Brain microvascular endothelial cell (primary cell): ENCODE measurements around the gene GPR6.

Experiments used
- DNase-seq: peaks from one replicate; pipeline ENCODE4 v3.0.0-alpha.2; 2020
- H3K27ac ChIP-seq: fragments of 250-450 bp; sonication (Bioruptor Pico); 2 replicates; pipeline ENCODE4 v1.5.1; 2020; ENCODE audit warnings: mild to moderate bottlenecking, moderate library complexity
- H3K27me3 ChIP-seq: fragments of 250-450 bp; sonication (Bioruptor Pico); replicated peaks from 2 replicates; pipeline ENCODE4 v1.5.1; 2020; ENCODE audit warnings: mild to moderate bottlenecking
- H3K36me3 ChIP-seq: fragments of 250-450 bp; sonication (Bioruptor Pico); replicated peaks from 2 replicates; pipeline ENCODE4 v1.5.1; 2020; ENCODE audit warnings: mild to moderate bottlenecking
- H3K4me3 ChIP-seq: 2 replicates; pipeline ENCODE4 v1.5.1; 2011; ENCODE audit warnings: low read depth, mild to moderate bottlenecking, control low read depth, low read length, moderate library complexity
- CTCF ChIP-seq: IDR thresholded peaks from 2 replicates; pipeline ENCODE4 v1.5.1; 2011; ENCODE audit warnings: low read depth, mild to moderate bottlenecking, moderate library complexity, low read length, control low read depth, inconsistent platforms; ENCODE audit errors: missing control alignments
- in situ Hi-C: cut with HindIII; loops from 2 replicates; pipeline ENCODE4 v1.10.0; 2017; ENCODE audit warnings: low sequenced_read_pairs, low pct_ligation_motif_present

The GPR6 gene

DNA sequence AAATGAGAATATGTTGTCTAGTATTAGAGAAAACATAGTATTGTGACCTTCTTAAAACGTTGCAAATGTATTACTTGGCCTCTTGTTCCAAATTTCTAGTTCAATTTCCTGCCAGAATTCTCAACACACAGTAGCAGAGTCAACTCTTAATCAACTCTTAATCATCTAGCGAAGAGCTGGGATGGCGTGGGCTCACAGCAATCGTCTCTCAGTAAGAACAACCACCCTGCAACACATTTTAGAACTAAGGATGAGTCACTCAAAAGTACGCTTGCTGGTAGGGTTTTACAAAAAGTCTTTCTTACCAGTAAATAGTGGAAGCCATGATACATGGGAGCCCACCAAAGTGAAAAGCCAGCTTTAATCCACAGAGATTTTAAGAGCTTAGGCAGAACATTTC is 24.6 kb downstream of the GPR6 start:
- no peak for DNase-seq
- no peaks in the 10 kb centered on the region for H3K36me3 ChIP-seq
- no peak overlapping the region for H3K4me3 ChIP-seq
- in situ Hi-C loops: no loop called here
- TF ChIP-seq CTCF: no peak
- H3K27me3 ChIP-seq: no peaks in the 10 kb centered on the region
- H3K27ac ChIP-seq: no peak overlapping the region

DNA sequence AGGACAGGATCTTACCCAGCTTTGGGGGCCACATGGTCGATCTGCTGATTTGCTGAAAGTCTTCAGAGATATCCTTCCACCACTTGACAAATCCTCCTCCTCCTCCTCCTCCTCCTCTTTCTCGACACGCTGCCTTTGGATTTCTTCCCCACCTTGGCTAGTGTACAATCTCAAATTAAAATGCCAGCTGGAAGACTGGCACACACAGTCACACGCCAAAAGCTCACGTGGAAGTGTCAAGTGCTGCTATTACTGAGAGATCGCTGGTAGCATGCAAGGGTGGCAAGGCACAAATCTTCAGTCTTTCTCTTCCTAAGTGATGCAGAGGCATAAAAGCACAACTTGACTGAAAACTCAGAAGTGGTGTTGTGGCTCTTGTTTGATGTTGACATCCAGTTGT is 35.3 kb downstream of the GPR6 start:
- no peak for TF ChIP-seq CTCF
- no peak overlapping the region for H3K27ac ChIP-seq
- H3K4me3 ChIP-seq: no peak overlapping the region
- in situ Hi-C loops: no loop called here
- H3K27me3 ChIP-seq: no peaks in the 10 kb centered on the region
- H3K36me3 ChIP-seq: no peaks in the 10 kb centered on the region
- no peak for DNase-seq

DNA sequence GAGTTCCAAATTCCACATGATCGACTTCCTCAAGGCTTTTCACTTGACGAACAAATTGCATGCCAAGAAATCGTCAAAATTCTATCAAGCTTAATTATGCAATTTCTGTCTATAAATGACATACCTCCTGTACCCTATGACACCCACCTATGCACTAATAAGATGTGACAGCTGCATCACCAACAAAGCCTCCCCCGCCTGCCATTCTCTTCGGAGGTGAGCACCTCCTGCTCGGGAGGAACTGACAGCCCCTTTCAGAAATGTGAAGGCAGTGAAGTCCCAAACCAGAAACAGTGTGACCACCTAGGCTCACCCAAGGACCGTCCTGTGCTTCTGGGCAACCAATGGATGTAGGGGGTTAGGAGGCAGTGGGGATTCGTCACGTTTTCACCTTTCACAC is 37.1 kb downstream of the GPR6 start:
- no peaks in the 10 kb centered on the region for H3K36me3 ChIP-seq
- in situ Hi-C loops: no loop called here
- no peak for DNase-seq
- H3K27me3 ChIP-seq: no peaks in the 10 kb centered on the region
- no peak overlapping the region for H3K27ac ChIP-seq
- TF ChIP-seq CTCF: no peak
- no peak overlapping the region for H3K4me3 ChIP-seq

GRCh38 chr6:110017306-110017705 is 39.2 kb downstream of the GPR6 start:
- no peak for TF ChIP-seq CTCF
- no peaks in the 10 kb centered on the region for H3K27me3 ChIP-seq
- no peak overlapping the region for H3K27ac ChIP-seq
- in situ Hi-C loops: no loop called here
- no peak overlapping the region for H3K4me3 ChIP-seq
- DNase-seq: no peak
- no peaks in the 10 kb centered on the region for H3K36me3 ChIP-seq

DNA sequence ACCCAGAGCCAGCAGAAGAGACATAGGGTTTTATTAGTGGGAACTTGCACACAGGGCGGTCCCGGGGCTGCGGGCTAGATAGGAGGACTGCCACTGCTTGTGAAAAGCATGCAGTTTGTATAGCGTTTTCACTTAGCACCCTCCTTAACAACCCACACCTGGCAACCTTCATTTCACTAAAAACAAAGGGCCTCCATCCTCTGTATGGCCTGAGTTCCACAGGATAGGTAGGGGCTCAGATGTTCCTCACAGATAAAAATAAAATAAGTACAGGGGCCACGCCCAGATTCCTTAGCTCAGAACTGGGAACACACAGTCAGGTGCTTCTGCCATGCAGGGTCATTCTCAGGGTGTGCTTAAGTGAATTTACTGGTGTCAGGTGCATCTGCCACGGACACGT is 39.8 kb downstream of the GPR6 start:
- in situ Hi-C loops: no loop called here
- DNase-seq: no peak
- no peak overlapping the region for H3K27ac ChIP-seq
- no peak for TF ChIP-seq CTCF
- no peak overlapping the region for H3K4me3 ChIP-seq
- H3K36me3 ChIP-seq: no peaks in the 10 kb centered on the region
- H3K27me3 ChIP-seq: no peaks in the 10 kb centered on the region

DNA sequence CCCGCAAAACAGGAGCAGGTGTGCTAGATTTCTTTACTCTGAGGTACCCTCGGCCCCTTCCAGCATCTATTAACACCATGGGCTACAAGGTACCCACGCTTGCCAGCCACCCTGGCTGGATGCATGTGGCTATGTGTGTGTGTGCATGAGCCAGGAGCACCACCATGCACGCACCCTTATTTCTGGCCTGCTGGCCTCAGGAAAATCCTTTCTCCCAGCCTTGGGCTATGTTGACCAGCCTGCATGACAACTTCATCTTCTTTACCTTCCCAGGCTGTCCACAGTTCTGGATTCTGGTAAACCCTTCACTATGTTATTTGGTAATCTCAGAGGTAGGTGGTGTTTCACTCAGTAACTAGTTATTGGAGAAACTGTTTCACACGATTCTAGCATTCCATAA is 40.4 kb downstream of the GPR6 start:
- DNase-seq: no peak
- in situ Hi-C loops: no loop called here

More for the DNA sequence above, 40.4 kb downstream of the GPR6 start:
- H3K36me3 ChIP-seq: no peaks in the 10 kb centered on the region
- no peaks in the 10 kb centered on the region for H3K27me3 ChIP-seq
- no peak overlapping the region for H3K27ac ChIP-seq
- no peak overlapping the region for H3K4me3 ChIP-seq
- TF ChIP-seq CTCF: no peak
